ENCODE results near the gene ZFPM1.
"Not testable (repeated sequence)": the region's sequence is repeated elsewhere in the genome, so short reads cannot be mapped to it uniquely, and the experiment has no call there.

ZFPM1 gene

DNA sequence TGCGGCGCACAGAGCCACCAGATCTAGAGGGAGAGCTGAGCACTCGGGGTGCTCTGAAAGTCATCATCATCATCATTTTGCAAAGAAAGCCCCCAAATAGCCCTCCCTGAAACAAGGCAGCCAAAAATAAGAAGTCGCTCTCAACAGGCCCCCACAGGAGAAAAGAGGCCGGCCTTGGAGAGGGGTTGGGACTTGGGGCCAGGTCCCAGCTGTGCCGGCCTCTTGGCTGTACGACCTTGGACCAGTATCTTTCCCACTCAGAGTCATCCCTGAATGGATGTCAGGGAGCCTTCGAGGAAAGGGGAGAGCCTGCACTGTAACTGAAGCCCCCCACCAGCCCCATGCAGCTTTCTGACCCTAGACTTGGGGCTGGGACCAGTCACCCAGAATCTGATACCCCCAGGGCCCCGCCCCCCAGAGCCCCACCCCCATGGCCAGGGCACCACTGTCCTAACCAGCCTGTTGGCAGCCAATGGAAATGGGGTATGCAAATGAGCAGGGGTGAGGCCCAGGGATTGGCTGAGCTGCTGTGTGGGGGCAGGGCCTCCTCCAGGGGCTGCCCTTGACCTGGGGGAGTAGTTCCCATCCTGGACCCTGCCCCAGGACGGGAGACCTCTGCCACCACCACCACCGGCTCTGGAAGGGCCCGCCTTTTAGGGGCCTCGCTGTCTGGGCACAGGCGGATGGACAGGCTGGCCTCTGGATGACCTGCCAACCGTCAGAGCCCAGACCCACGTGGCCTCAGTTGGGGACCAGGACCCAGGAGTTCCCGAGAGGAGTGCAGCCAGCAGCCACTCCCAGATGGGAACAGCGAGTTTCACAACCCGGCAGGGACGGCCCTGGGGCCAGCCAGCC is 15.4 kb downstream of the ZFPM1 start:
- DNase-seq = no peak

DNA sequence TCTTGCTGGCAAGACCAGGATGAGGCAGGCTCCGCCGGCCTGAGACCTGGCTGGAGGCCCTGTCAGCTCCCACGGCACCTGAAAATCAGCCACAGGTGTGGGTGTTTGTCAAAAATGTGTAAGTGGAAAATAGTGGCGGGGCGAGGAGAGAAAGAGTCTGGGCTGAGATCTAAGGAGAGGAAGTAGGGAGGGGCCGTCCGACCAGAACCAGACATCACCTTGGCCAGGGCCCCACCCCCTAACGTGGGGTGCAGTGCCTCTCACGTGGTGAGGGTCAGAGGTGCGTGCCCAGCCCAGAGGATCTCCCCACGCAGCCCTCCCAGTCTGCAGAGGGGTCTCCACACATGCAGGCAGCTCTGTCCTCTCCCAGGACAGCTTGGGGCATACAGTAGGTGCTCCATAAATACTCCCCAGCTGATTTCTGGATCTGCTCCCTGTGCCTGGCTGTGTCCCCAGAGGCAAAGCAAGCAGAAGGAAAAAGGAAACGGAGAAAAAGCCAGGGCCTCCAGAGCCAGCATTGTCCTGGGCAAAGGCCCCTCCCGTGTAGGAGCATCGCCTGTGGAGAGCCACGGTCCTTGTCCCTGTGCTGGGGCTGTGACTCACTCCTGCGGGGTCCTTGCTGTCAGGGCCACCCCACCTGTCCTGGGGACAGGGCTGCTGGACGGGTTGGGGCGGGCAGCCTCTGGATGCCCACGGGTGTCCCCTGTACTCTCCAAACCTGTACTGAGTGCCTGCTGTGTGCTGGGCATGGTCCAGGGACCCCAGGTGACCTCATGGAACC is 16.7 kb downstream of the ZFPM1 start:
- no peak for DNase-seq

DNA sequence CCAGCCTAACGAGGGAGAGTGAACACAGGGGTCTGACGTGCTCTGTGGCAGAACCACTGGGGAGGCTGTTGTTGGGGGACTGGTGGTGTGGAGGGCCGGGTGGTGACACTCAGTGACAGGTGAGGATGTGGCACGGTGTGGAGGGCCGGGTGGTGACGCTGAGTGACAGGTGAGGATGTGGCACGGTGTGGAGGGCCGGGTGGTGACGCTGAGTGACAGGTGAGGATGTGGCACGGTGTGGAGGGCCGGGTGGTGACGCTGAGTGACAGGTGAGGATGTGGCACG is 17.3 kb downstream of the ZFPM1 start:
- DNase-seq = not testable (repeated sequence)

DNA sequence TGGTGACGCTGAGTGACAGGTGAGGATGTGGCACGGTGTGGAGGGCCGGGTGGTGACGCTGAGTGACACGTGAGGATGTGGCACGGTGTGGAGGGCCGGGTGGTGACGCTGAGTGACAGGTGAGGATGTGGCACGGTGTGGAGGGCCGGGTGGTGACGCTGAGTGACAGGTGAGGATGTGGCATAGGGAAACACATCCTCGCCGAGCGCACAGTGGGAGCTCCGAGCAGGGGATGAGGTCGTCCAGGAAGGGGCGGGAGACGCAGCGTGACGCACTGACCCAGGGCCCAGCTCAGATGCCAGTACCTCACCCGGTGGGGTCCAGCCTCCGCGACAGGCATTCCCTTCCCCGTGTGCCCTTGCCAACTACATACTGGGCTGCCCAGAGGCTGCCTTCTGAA is 17.6 kb downstream of the ZFPM1 start:
- not testable (repeated sequence) for DNase-seq

DNA sequence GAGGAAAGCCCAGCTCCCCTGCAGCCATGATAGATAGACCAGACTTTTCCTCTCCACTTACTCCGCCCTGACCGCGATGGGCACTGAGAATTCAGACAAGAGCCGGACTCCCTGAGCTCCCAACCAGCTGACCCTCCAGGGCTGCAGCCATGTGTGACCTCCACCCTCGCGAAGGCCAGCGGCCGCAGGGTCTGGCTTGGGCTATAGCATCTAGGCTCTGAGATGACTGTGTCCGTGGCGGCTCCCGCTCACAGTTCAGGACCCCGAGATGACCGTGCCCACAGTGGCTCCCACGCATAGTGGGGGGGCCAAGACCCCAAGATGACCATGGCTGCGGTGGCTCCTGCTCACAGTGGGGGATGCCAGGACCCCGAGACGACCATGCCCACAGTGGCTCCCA is 18.0 kb downstream of the ZFPM1 start:
- DNase-seq = no peak

DNA sequence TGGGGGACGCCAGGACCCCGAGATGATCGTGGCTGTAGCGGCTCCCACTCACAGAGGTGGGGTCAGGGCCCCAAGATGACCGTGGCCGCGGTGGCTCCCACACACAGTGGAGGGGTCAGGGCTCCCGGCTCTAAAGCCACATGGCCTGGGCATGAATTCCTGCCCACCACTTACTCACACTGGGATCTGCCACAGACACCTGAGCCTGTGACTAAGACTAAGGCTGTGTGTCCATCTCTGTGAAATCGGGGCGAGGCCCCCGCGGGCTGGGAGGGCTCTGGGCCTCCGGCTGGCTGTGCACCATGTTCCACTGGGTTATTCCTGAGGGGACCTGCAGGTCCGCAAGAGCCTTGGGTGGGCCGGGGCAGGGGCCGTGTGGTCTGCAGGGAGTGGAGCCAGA is 18.5 kb downstream of the ZFPM1 start:
- no peak for DNase-seq

- DNase-seq = no peak
Measured at GRCh38 chr16:88472069-88472468, 19.0 kb downstream of the ZFPM1 start.

- no peak for DNase-seq
Measured at GRCh38 chr16:88472637-88473205, 19.6 kb downstream of the ZFPM1 start.

GRCh38 chr16:88473666-88474534 is 20.8 kb downstream of the ZFPM1 start:
- no peak for DNase-seq

GRCh38 chr16:88475037-88475436 is 22.0 kb downstream of the ZFPM1 start:
- no peak for DNase-seq

DNA sequence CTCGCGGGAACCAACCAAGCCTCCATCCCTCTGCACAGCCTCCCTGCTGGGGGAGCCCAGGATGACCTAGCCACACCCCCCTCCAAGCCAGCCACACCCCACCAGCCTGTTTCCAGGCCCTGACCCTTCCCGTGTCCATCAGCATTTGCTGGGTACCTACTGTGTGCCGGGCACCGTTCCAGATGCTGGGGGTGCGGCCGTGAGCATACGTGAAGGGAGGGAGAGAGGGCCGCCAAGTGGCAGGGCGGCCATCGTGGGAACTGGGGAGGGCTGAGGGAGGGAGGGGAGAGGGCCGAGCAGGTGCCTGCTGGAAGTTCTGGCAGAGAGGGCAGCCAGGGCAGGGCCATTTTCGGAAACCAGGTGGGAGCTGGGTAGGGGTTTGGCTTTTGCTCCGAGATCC is 23.1 kb downstream of the ZFPM1 start:
- DNase-seq = no peak

DNA sequence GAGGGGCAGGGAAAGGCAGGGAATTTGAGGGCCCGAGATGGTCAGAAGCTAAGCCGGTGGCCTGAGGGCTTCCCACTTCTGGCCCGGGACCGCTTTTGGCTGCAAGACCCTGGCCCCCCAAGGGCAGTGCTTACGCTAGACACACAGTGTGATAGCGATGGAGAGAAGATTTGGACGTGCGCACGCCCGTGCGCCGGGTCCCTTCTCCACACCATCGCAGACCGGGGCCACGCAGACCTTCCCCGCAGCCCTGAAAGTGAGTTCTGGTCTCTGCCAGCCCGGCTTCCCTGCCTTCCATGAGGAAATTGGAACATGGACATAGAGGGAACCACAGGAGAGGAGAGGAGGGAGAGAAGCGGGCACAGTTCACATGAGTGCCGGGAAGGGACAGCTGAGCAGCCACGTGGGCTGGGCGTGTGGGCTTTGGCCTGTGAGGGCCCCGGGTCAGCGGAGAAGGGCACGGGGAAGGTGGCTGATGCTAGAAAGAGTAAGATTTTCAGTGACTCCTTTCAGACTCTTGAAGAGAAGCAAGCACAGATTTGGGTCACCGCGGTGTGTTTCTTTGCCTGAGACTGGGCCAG is 23.8 kb downstream of the ZFPM1 start:
- no peak for DNase-seq

- DNase-seq = no peak
Measured at GRCh38 chr16:88477631-88478519, 24.8 kb downstream of the ZFPM1 start.

DNA sequence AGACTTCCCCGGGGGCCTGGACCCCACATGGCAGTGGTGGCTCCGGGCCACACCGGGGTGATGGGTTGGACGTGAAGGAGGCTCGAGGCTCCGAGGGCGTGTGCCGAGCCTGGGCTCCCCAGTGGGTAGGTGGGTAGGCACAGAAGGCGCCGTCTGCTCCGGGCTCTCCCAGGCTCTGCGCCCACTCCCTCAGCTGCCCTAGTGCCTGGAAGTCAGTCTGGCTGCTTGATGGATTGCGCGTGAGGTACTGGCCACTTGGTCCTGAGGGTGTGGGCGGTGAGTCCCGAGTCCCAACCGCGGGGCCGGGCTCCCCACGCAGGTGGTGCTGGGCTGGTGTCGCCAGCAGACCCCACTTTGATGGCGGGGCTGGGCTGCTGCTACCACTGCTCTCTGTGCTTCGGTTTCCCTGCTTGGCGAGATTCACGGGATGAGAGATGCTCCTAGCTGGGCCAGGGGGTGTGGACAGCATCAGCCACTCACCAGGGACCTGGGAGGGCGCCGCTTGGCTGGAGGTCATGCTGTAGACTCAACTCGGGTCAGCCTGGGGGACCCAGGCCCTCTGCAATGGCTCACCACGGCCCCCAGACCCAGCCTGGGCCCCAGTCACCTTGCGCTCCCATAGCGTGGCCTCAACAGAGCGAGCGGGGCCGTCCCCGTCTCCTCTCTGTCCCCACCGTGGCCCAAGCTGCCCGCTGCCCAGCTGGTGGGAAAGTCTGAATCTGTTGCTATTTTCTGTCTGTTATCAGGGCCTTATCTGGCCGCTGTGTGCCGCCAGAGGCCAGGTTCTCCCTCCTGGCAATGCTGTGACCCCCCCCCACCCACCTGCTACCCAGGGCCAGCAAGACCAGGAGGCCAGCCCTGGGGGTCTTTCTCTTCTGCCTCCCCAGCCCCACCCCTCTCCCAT is 26.1 kb downstream of the ZFPM1 start:
- no peak for DNase-seq

DNA sequence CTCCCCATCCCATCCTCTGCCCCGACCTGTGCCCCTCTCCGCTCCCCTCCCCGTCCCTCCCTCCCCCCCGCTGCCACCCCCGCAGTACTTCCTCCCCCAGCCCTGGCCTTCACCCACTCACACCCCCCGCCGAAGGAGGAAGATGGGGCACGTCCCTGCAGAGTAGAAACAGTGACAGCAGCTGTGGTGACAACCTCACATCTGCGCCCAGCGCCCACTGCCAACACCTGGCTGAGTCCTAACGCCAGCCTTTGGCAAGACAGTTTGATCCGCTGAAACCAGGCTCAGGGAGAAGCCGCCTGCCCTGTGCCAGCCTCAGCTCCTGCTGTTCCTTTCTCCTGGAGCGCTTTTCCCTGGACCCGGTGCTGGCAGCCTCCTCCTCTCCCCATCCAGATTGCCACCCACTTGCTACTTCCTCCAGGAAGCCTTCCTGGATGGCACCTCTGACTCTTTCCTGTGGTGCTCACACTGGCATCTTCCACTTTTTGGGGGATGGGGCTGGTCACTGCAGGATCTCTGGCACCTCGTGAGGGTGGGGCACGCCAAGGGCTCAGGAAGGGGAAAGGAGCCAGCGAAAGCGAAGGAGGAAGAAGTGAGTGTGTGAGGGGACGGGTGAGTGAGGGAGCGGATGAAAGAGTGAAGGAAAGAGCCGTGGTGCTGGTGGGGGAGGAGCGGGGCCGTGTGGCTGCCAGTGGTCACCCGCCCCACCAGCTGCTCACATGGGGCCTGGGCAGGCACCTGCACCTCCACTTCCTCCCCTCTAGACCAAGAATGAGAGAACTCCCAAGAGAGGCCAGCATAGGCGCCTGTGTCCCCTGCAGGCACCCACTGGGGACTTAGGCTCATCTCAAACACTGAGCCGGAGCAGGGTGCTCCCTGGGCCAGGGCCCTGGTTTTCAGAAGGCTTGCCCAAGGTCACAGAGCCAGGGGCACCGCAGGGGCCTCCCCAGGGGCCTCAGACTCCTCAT is 27.0 kb downstream of the ZFPM1 start:
- no peak for DNase-seq

- no peak for DNase-seq
Measured at GRCh38 chr16:88480829-88481228, 27.7 kb downstream of the ZFPM1 start.

DNA sequence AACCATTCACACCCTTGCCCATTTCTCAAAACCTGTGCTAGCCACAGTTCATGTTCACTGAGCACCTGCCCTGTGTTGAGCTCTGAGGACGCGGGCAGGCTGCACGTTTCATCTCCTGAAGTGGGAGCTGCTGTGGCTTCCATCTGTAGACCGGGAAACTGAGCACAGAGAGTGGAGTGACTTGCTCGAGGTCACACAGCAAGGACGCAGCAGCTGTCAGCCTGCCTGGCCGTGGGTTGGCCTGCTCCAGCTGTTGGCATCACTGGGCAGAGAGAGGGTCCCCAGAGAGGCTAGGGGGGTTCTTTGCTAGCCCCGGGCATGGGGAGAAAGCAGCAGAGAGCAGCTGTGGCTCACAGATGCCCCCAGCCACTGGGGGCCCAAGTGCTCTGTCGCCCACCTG is 28.8 kb downstream of the ZFPM1 start:
- DNase-seq = no peak

DNA sequence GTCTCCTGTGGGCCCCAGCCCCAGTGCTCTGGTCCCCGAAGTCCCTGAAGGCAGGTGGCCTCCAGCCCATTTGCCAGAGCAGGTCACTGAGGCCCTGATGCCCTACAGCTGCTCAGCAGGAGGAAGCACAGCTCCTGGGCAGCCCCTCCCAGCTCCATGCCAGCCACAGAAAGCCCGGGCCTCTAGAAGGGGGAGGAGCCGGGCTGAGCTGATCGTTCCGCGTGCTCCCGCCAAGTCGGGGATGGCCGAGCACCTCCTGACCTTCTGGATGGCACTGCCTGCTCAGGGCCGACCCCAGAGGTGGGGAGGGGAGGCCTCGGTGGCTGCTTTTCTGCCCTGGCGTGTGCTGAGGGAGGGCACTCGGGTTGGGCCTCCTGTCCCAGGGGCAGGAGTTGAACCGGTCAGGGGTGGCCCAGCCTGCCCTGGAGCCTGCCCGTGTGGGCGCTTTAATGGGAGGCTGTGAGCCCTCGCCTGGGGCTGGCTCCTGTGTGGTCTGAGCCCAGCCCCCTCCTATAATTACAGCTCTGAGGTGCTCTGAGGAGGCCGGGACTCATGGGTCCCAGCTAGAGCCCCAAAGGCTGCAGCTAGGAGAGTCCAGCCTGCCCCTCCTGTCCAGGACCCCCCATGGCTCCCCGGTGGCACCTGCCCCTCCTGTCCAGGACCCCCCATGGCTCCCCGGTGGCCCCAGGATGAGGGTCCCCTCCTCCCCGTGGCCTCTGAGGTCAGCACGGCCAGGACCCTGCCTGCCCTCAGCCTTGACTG is 29.7 kb downstream of the ZFPM1 start:
- no peak for DNase-seq

GRCh38 chr16:88483392-88483641 is 30.2 kb downstream of the ZFPM1 start:
- DNase-seq = no peak

Measured in cortex of kidney (tissue), 1 donor.